ENCODE results near the gene CARD11. TPM values are rescaled to one million over a fixed set of nuclear protein-coding genes. Genes with fewer than 3 reads are reported as not detected.

The CARD11 gene
- total RNA-seq, 1 experiment from 2014 or later: 0.57 TPM

- Histone ChIP-seq H3K36me3 (ENCODE audit: control insufficient read depth in 1 of 2, insufficient read depth in 2 of 2, low read length in 2 of 2) (no peaks in the 10 kb centered on the region), H3K9me2 (ENCODE audit: insufficient read depth) (no peaks in the 10 kb centered on the region), H4K20me1 (ENCODE audit: insufficient read depth) (no peaks in the 10 kb centered on the region), H3K79me2 (ENCODE audit: insufficient read depth, low read length) (no peaks in the 10 kb centered on the region), H3K4me1 (ENCODE audit: control insufficient read depth in 1 of 2, insufficient read depth in 2 of 2, low read length in 2 of 2) (no peaks in the 10 kb centered on the region), H3K9ac (ENCODE audit: low read length) (no peak overlapping the region), H3K27ac (ENCODE audit: low read depth, low read length) (no peak overlapping the region), H3K4me2 (ENCODE audit: low read length) (no peak overlapping the region), H3K27me3 (ENCODE audit: insufficient read depth, low read length) (no peaks in the 10 kb centered on the region), H3K9me3 (ENCODE audit: control insufficient read depth in 1 of 2, insufficient read depth in 1 of 2, low read depth in 1 of 2, low read length in 2 of 2) (0 out of 4 replicates have a peak, but pooled peaks cover 0 to 4% of the 10 kb centered on the region in 2 experiments), H3K4me3 (replicated peaks in 1 of 2; ENCODE audit: low read depth in 1 of 2, low read length in 2 of 2) (no peak overlapping the region), H2AFZ (ENCODE audit: low read depth, low read length, poor library complexity, severe bottlenecking) (no peak overlapping the region)
- no peak for ATAC-seq
- intact Hi-C loops (cut with micrococcal nuclease): no loop called here
- RAD21 ChIA-PET (ENCODE audit: low non-redundant PET in 1 of 2, low total read pairs in 2 of 2, uncharacterized antibody in 2 of 2, unreplicated experiment in 2 of 2): no interaction called here
- TF ChIP-seq EZH2phosphoT487 (IDR thresholded peaks at IDR 0.05; ENCODE audit: borderline replicate concordance): no peak
- no peak for TF ChIP-seq TCF7L2 (IDR thresholded peaks at IDR 0.05; ENCODE audit: borderline replicate concordance, extremely low read depth, insufficient read depth, insufficient read length)
- TF ChIP-seq POLR2AphosphoS5 (IDR thresholded peaks at IDR 0.05; ENCODE audit: low read depth, low read length): no peak
- TF ChIP-seq EZH2 (IDR thresholded peaks at IDR 0.05): no peak
- no peak for TF ChIP-seq EGR1 (IDR thresholded peaks at IDR 0.05; ENCODE audit: low read depth)
- no peak for TF ChIP-seq CEBPB (IDR thresholded peaks at IDR 0.05; ENCODE audit: low read depth)
- no peak for TF ChIP-seq SRF (IDR thresholded peaks at IDR 0.05; ENCODE audit: low read depth)
- no peak for TF ChIP-seq ZFX (IDR thresholded peaks at IDR 0.05)
- TF ChIP-seq REST (IDR thresholded peaks at IDR 0.05; ENCODE audit: low read depth): no peak
- no peak for TF ChIP-seq ZNF274 (IDR thresholded peaks at IDR 0.05; ENCODE audit: low read depth, low read length)
- no peak for TF ChIP-seq MAX (IDR thresholded peaks at IDR 0.05)
- TF ChIP-seq SP1 (IDR thresholded peaks at IDR 0.05; ENCODE audit: low read depth): no peak
- TF ChIP-seq FOSL1 (IDR thresholded peaks at IDR 0.05; ENCODE audit: low read depth): no peak
- CTCF ChIA-PET: no interaction called here
- no TSS peak for BruUV-seq (replicated peaks)
- no peak for DNase-seq (ENCODE audit: low read depth, low spot score)
- POLR2A ChIA-PET: no interaction called here
Observed at GRCh38 chr7:2966466-2967078, 77.1 kb downstream of the CARD11 start.
